ENCODE data around the gene GNG7. TPM values are rescaled to one million over a fixed set of nuclear protein-coding genes. Genes with fewer than 3 reads are reported as not detected.

The GNG7 gene
- total and polyA plus RNA-seq, 4 donors: 0.75 to 6.0 (median 2.1) TPM

- DNase-seq: no peak
- no peak overlapping the region for H3K27ac ChIP-seq (ENCODE audit: low read depth in 1 of 2, low read length in 2 of 2)
- peak; percentile 26 for ATAC-seq (ENCODE audit: low FRiP score)
- 88 to 89% methylated on average over 25 to 26 of the region's 26 CpGs for WGBS, 2 donors
- peaks cover 0 to 5% of the 10 kb centered on the region in 2 donors for H3K36me3 ChIP-seq (ENCODE audit: control insufficient read depth in 1 of 2, insufficient read depth in 2 of 2, low read length in 1 of 2)
- no peaks in the 10 kb centered on the region for H3K27me3 ChIP-seq (ENCODE audit: control insufficient read depth in 1 of 2, insufficient read depth in 2 of 2, low read length in 1 of 2)
- H3K4me3 ChIP-seq (ENCODE audit: low read length in 2 of 2): no peak overlapping the region
- intact Hi-C loops (cut with DNase I): no loop called here
- H3K4me1 ChIP-seq (ENCODE audit: control insufficient read depth in 1 of 2, insufficient read depth in 2 of 2, low read length in 2 of 2): no peaks in the 10 kb centered on the region
- H3K9me3 ChIP-seq (ENCODE audit: control insufficient read depth, low read length): no peaks in the 10 kb centered on the region
These were observed 27.7 kb upstream of the GNG7 start for GRCh38 chr19:2729943-2730818.

- DNase-seq (no peak), ATAC-seq (ENCODE audit: low FRiP score) (no peak)
- no peaks in the 10 kb centered on the region for H3K27me3 ChIP-seq (ENCODE audit: control insufficient read depth in 1 of 2, insufficient read depth in 2 of 2, low read length in 1 of 2)
- peaks cover 0 to 5% of the 10 kb centered on the region in 2 donors for H3K36me3 ChIP-seq (ENCODE audit: control insufficient read depth in 1 of 2, insufficient read depth in 2 of 2, low read length in 1 of 2)
- H3K4me1 ChIP-seq (ENCODE audit: control insufficient read depth in 1 of 2, insufficient read depth in 2 of 2, low read length in 2 of 2): no peaks in the 10 kb centered on the region
- no peak overlapping the region for H3K4me3 ChIP-seq (ENCODE audit: low read length in 2 of 2)
- WGBS, 2 donors: 84 to 86% methylated on average over 23 of the region's 23 CpGs
- no peak overlapping the region for H3K27ac ChIP-seq (ENCODE audit: low read depth in 1 of 2, low read length in 2 of 2)
- H3K9me3 ChIP-seq (ENCODE audit: control insufficient read depth, low read length): no peaks in the 10 kb centered on the region
- intact Hi-C loops (cut with DNase I): no loop called here
These were observed 26.4 kb upstream of the GNG7 start for GRCh38 chr19:2728783-2729387.

DNA sequence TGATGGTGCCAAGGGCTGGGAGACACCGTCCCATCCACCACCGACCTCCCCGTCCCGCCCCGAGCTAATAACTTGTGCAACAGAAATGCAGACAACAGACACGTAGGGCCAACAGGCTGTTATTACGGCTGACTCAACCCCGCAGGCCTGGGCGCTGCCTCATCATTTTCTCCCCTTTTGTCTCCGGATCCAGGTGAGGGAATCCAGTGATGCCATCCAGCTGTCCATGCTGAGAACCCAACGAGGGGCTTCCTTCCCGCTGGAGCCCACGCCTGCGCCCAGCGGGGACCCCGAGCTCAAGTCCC is 25.1 kb upstream of the GNG7 start:
- Histone ChIP-seq H3K9me3 (ENCODE audit: control insufficient read depth, low read length) (no peaks in the 10 kb centered on the region), H3K27ac (ENCODE audit: low read depth in 1 of 2, low read length in 2 of 2) (no peak overlapping the region), H3K36me3 (ENCODE audit: control insufficient read depth in 1 of 2, insufficient read depth in 2 of 2, low read length in 1 of 2) (peaks cover 0 to 1% of the 10 kb centered on the region in 2 donors), H3K4me3 (ENCODE audit: low read length in 2 of 2) (no peak overlapping the region), H3K4me1 (ENCODE audit: control insufficient read depth in 1 of 2, insufficient read depth in 2 of 2, low read length in 2 of 2) (no peaks in the 10 kb centered on the region), H3K27me3 (ENCODE audit: control insufficient read depth in 1 of 2, insufficient read depth in 2 of 2, low read length in 1 of 2) (no peaks in the 10 kb centered on the region)
- 60 to 64% methylated on average over 16 of the region's 16 CpGs for WGBS, 2 donors
- DNase-seq (no peak), ATAC-seq (ENCODE audit: low FRiP score) (no peak)
- intact Hi-C loops (cut with DNase I): no loop called here

GRCh38 chr19:2726904-2727639 is 24.6 kb upstream of the GNG7 start:
- Histone ChIP-seq H3K9me3 (ENCODE audit: control insufficient read depth, low read length) (no peaks in the 10 kb centered on the region), H3K36me3 (ENCODE audit: control insufficient read depth in 1 of 2, insufficient read depth in 2 of 2, low read length in 1 of 2) (no peaks in the 10 kb centered on the region), H3K4me3 (ENCODE audit: low read length in 2 of 2) (no peak overlapping the region), H3K27me3 (ENCODE audit: control insufficient read depth in 1 of 2, insufficient read depth in 2 of 2, low read length in 1 of 2) (no peaks in the 10 kb centered on the region), H3K27ac (ENCODE audit: low read depth in 1 of 2, low read length in 2 of 2) (no peak overlapping the region), H3K4me1 (ENCODE audit: control insufficient read depth in 1 of 2, insufficient read depth in 2 of 2, low read length in 2 of 2) (no peaks in the 10 kb centered on the region)
- 20 to 21% methylated on average over 26 of the region's 26 CpGs for WGBS, 2 donors
- DNase-seq: no peak
- no peak for ATAC-seq (ENCODE audit: low FRiP score)
- intact Hi-C loops (cut with DNase I): no loop called here

DNA sequence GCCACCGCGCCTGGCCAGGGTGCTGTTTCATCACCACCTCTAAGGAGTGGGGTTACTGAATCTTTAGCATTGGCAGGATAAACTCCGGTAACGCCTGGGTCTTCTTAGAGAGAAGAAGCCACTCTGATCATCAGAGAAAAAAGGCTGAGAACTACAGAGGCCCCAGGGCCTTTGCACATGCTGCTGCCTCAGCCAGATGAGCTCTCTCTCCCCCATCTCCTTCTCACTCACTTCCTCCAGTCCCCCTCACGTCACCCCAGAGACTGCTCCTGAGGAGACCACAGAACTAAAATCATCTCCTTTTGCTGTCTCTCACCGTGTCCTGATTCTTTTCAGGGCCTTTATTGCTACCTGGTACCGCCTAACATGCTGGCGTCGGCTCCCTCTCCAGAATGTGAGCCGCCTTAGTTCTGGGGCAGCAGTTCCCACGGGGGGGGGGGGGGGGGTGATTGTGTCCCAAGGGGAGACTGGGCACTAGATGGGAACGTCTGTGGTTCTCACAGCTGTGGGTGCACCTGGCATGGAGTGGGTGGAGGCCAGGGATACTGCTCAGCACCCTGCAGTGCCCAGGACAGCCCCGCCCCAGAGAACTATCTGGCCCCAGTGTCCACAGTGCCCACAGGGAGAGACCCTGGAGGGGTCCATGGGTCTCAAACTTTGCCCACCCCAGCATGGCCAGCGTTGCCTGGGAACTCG is 23.8 kb upstream of the GNG7 start:
- DNase-seq (no peak), ATAC-seq (ENCODE audit: low FRiP score) (no peak)
- intact Hi-C loops (cut with DNase I): no loop called here
- Histone ChIP-seq H3K4me3 (ENCODE audit: low read length in 2 of 2) (no peak overlapping the region), H3K36me3 (ENCODE audit: control insufficient read depth in 1 of 2, insufficient read depth in 2 of 2, low read length in 1 of 2) (no peaks in the 10 kb centered on the region), H3K27ac (ENCODE audit: low read depth in 1 of 2, low read length in 2 of 2) (no peak overlapping the region), H3K27me3 (ENCODE audit: control insufficient read depth in 1 of 2, insufficient read depth in 2 of 2, low read length in 1 of 2) (no peaks in the 10 kb centered on the region), H3K9me3 (ENCODE audit: control insufficient read depth, low read length) (no peaks in the 10 kb centered on the region), H3K4me1 (ENCODE audit: control insufficient read depth in 1 of 2, insufficient read depth in 2 of 2, low read length in 2 of 2) (no peaks in the 10 kb centered on the region)
- 67% methylated on average over 14 to 15 of the region's 15 CpGs for WGBS, 2 donors

GRCh38 chr19:2724148-2724557 is 21.7 kb upstream of the GNG7 start:
- Histone ChIP-seq H3K36me3 (ENCODE audit: control insufficient read depth in 1 of 2, insufficient read depth in 2 of 2, low read length in 1 of 2) (no peaks in the 10 kb centered on the region), H3K4me3 (ENCODE audit: low read length in 2 of 2) (no peak overlapping the region), H3K4me1 (ENCODE audit: control insufficient read depth in 1 of 2, insufficient read depth in 2 of 2, low read length in 2 of 2) (no peaks in the 10 kb centered on the region), H3K9me3 (ENCODE audit: control insufficient read depth, low read length) (no peaks in the 10 kb centered on the region), H3K27me3 (ENCODE audit: control insufficient read depth in 1 of 2, insufficient read depth in 2 of 2, low read length in 1 of 2) (no peaks in the 10 kb centered on the region), H3K27ac (ENCODE audit: low read depth in 1 of 2, low read length in 2 of 2) (no peak overlapping the region)
- WGBS, 2 donors: 77 to 82% methylated on average over 7 of the region's 7 CpGs
- no peak for ATAC-seq (ENCODE audit: low FRiP score)
- no peak for DNase-seq
- intact Hi-C loops (cut with DNase I): no loop called here

GRCh38 chr19:2723747-2724146 is 21.3 kb upstream of the GNG7 start:
- H3K27ac ChIP-seq (ENCODE audit: low read depth in 1 of 2, low read length in 2 of 2): no peak overlapping the region
- intact Hi-C loops (cut with DNase I): no loop called here
- no peaks in the 10 kb centered on the region for H3K4me1 ChIP-seq (ENCODE audit: control insufficient read depth in 1 of 2, insufficient read depth in 2 of 2, low read length in 2 of 2)
- no peaks in the 10 kb centered on the region for H3K27me3 ChIP-seq (ENCODE audit: control insufficient read depth in 1 of 2, insufficient read depth in 2 of 2, low read length in 1 of 2)
- ATAC-seq (ENCODE audit: low FRiP score) (no peak), DNase-seq (no peak)
- H3K9me3 ChIP-seq (ENCODE audit: control insufficient read depth, low read length): no peaks in the 10 kb centered on the region
- H3K36me3 ChIP-seq (ENCODE audit: control insufficient read depth in 1 of 2, insufficient read depth in 2 of 2, low read length in 1 of 2): no peaks in the 10 kb centered on the region
- 74 to 77% methylated on average over 14 of the region's 14 CpGs for WGBS, 2 donors
- H3K4me3 ChIP-seq (ENCODE audit: low read length in 2 of 2): no peak overlapping the region

GRCh38 chr19:2723345-2723715 is 20.8 kb upstream of the GNG7 start:
- intact Hi-C loops (cut with DNase I): no loop called here
- Histone ChIP-seq H3K27me3 (ENCODE audit: control insufficient read depth in 1 of 2, insufficient read depth in 2 of 2, low read length in 1 of 2) (no peaks in the 10 kb centered on the region), H3K4me1 (ENCODE audit: control insufficient read depth in 1 of 2, insufficient read depth in 2 of 2, low read length in 2 of 2) (no peaks in the 10 kb centered on the region), H3K36me3 (ENCODE audit: control insufficient read depth in 1 of 2, insufficient read depth in 2 of 2, low read length in 1 of 2) (no peaks in the 10 kb centered on the region), H3K4me3 (ENCODE audit: low read length in 2 of 2) (no peak overlapping the region), H3K9me3 (ENCODE audit: control insufficient read depth, low read length) (no peaks in the 10 kb centered on the region), H3K27ac (ENCODE audit: low read depth in 1 of 2, low read length in 2 of 2) (no peak overlapping the region)
- ATAC-seq (ENCODE audit: low FRiP score) (no peak), DNase-seq (no peak)
- 35 to 38% methylated on average over 13 of the region's 13 CpGs for WGBS, 2 donors

All from aorta (tissue), 5 donors.